Muscle of back (tissue), 11 donors: Measurements from ENCODE around the gene CCNDBP1. TPM values are rescaled to one million over a fixed set of nuclear protein-coding genes. Genes with fewer than 3 reads are reported as not detected.
"Not testable (repeated sequence)": the region's sequence is repeated elsewhere in the genome, so short reads cannot be mapped to it uniquely, and the experiment has no call there.

Experiments
- DNase-seq, 3 donors: peaks; one replicate each; pipeline versions ENCODE4 v3.0.0 to v3.0.0-alpha.2; 2013
- polyA plus RNA-seq, 10 donors: library from polyadenylated mRNA; unstranded; fragments of 120-200 nt; gene quantifications; one replicate each; pipeline ENCODE4 v1.2.1, GENCODE V29; 2013; ENCODE audit not compliant: insufficient read length in 10 of 10

The CCNDBP1 gene
- polyA plus RNA-seq, 10 donors: 36.2 to 46.0 (median 41.0) TPM

DNA sequence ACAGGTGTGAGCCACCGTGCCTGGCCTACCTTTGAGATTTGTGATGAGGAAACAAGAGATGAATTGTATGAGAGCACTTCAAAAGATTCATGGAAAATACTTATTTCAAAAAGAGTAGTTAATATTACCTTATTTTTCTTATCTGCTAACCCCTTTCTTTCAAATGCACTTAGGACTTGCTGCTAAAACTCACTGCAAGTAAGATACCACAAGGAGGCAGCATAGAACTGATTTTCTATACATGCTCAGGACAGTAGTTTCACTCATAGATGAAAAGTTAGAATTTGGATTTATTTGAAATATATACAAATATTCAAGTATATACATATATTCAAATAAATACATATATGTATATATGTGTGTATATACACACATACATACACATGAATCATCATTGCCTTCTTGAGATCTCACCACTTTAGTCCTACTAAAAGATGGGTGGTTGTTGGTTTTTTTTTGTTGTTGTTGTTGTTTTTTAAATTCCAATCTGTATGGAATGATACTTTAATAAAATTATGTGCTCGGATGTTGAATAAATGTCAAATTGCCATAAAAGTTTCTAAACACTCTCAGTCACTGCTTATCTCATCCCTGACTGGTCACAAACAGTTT is 2.4 kb downstream of the CCNDBP1 start:
- DNase-seq: peak in 2 of 3 donors; percentile 19 to 50

DNA sequence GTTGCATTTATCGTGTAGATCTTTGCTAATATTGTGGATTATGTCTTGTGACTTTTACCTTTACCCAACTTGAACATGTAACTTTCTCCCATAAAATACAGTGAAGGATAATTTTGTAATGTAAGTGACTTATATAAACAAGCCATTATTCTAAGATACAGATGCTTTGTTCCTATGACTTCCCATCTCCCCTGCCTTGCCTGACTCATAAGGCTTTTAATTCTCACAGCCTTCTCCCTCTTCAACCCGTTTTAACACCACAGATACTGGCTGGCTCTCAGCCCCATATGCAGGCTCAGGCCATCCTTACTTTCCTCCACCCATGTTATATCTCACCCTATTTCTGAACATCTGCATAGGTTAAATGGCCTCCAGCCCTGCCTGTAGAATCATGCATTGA is 4.1 kb downstream of the CCNDBP1 start:
- DNase-seq: no peak

DNA sequence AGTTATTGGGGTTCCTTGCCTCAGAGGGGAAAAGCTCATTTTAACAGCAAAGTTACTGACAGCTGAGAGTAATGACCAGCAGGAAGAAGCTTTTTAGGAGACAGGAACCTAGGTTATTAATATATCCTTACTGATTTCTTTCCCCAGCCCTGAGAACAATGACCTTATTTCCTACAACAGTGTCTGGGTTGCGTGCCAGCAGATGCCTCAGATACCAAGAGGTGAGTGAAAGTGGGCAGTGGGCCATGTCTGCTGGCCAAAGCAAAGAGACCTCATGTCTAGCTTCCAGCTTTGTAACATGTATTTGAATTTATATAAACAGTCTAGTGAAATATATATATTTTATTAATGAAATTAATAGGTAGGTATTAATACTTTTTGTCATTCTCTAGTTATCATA is 5.0 kb downstream of the CCNDBP1 start:
- DNase-seq: no peak

DNA sequence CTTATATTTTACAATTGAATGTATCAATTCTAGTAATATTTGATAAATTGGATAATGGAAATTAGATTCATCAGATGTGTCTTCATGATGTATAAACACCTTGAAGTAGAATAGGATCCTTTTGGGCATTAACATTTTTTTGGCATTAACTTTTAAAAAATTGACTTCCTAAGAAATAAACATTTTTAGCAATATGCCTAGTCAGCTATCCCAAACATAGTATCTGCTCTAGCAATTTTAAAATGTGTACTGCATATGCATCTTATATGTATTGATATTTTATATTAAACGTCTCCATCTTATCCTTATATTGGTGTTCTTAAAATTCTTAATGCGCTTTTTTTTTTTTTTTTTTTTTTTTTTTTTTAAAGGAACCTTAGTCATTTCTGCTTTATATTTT is 8.5 kb downstream of the CCNDBP1 start:
- DNase-seq: no peak

DNA sequence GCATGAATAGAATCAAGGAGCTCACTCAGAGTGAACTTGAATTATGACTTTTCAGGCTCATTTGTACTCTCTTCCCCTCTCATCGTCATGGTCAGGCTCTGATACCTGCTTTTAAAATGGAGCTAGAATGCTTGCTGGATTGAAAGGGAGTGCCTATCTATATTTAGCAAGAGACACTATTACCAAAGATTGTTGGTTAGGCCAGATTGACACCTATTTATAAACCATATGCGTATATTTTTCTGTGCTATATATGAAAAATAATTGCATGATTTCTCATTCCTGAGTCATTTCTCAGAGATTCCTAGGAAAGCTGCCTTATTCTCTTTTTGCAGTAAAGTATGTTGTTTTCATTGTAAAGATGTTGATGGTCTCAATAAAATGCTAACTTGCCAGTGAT is 9.6 kb downstream of the CCNDBP1 start:
- DNase-seq: no peak

DNA sequence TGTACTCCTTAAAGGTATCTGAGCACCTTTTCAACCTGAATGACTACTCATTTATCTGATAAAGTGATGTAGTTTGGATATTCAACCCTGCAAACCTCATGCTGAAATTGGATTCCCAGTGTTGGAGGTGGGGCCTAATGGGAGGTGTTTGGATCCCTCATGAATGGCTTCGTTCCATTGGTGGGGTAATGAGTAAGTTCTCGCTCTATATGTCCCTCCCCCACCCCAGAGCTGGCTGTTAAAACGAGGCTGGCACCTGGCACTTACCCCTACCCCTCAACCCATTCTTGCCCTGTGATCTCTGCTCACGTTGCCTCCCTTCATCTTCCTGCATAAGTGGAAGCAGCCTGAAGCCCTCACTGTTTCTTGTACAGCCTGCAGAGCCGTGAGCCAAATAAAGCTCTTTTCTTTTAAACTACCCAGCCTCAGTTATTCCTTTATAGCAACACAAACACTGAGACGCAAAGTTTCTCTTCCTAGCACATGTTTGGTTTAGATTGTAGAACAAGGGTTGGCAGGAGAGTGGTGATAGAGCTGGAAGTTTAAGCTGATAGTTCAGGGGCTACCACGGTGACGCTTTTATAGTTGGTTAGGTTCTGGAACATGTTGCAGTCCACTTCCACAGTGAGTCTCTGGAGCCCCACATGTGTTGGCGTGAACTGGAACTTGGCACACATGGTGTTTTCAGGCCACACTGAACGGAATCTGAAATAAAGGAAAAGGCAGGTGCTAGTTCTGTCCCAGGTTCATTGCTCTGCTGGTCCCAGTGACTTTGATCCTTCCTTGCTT is 11.8 kb downstream of the CCNDBP1 start:
- no peak for DNase-seq

DNA sequence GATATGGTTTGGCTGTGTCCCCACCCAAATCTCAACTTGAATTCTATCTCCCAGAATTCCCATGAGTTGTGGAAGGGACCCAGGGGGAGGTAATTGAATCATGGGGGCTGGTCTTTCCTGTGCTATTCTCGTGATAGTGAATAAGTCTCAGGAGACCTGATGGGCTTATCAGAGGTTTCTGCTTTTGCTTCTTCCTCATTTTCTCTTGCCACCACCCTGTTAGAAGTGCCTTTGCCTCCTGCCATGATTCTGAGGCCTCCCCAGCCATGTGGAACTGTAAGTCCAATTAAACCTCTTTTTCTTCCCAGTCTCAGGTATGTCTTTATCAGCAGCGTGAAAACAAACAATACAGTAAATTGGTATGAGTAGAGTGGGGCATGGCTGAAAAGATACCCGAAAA is 12.6 kb downstream of the CCNDBP1 start:
- not testable (repeated sequence) for DNase-seq

DNA sequence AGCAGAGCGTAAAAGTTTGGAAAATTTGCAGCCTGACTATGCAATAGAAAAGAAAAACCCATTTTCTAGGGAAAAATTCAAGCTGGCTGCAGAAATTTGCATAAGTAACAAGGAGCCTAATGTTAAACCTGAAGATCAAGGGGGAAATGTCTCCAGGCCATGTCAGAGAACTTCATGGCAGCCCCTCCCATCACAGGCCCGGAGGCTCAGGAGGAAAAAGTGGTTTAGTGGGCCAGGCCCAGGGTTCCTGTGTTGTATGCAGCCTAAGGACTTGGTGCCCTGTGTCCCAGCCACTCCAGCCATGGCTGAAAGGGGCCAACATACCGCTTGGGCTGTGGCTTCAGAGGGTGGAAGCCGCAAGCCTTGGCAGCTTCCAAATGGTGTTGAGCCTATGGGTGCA is 13.4 kb downstream of the CCNDBP1 start:
- not testable (repeated sequence) for DNase-seq

DNA sequence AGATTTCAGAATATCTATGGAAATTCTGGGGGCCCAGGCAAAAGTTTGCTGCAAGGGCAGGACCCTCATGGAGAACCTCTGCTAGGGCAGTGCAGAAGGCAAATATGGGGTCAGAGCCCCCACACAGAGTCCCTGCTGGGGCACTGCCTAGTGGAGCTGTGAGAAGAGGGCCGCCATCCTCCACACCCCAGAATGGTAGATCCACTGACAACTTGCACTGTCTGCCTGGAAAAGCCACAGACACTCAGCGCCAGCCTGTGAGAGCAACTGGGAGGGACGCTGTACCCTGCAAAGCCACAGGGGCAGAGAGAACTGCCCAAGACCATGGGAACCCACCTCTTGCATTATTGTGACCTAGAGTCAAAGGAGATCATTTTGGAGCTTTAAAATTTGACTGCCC is 13.8 kb downstream of the CCNDBP1 start:
- DNase-seq: no peak

DNA sequence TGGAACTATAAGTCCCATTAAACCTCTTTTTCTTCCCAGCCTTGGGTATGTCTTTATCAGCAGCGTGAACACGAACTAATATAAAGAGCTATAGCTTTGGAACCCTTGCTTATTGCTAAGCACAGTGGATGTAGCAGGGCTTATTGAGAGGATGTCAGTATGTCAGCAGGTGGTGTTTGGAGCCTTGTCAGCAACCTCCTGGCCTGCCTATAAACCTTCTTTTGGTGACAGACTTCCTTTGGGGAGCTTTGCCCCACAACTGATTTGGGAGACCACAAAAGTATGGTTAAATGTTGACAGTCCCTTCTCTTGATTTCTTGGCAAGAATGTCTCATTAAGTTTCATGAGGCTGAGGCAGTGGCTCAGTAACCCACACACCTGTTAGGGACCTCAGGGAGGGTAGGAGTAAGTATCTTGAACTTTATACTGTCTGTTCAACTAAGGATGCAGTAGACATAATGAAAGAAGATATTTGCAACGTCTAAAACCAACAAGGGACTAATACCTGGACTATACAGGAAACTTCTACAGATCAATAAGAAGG is 14.8 kb downstream of the CCNDBP1 start:
- no peak for DNase-seq

DNA sequence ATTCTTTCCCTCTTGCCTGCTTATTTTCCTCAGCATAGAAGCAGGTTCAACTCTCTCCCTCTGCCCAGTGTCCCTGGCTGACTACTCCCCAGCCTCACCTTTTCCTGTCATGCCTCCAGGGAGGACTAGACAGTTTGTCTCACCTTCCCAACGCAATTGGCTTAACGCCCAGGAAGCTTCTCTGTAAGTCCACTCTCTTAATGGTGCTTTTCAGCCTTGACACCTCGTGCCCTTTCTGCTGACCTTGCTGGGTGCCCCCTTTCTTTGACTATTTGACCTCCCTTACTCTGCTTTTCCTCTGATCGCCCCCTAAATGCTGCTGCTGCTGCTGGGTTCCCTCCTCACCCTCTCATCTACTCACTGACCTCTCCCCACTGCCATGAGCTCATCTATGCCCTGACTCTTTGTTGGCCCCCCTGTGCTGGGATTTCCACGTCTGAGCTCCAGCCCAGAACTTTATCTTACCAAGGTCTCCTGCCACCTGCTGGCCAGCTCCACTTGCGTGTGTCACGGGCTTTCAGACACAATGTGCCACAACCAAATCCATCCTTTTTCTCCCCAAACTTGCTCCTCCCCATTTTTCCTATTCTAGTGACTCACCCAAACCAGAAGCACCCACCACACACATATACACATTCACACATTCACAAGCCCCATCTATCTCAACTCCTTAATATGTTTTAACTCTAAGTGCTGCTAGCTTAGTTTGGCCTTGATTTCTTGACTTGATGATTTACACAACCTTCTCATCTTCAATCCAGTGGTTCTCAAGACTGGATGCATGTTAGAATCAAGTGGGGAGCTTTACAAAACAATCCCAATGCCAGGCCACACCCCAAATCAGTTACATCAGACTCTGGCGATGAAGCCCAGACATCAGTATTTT is 19.1 kb downstream of the CCNDBP1 start:
- peak in 2 of 3 donors; percentile 30 to 48 for DNase-seq

DNA sequence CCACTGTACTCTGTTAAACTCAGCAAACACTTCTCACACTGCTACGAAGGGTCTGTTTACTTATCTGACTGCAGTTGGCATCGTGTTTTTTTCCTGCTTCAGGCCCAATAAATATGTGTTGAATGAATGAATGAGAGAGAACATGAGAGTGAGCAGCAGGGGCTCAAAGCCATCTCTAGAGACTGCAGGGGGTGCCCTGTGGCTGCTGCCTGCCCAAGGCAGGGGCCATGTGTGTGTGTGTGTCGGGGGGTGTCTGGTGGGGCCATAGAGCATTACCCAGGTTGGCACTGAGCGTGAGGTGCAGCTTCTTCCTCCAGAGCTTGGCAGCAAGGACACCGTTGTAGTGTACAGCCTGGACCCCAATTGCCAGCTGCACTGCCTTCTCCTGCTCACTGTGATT is 20.9 kb downstream of the CCNDBP1 start:
- no peak for DNase-seq

DNA sequence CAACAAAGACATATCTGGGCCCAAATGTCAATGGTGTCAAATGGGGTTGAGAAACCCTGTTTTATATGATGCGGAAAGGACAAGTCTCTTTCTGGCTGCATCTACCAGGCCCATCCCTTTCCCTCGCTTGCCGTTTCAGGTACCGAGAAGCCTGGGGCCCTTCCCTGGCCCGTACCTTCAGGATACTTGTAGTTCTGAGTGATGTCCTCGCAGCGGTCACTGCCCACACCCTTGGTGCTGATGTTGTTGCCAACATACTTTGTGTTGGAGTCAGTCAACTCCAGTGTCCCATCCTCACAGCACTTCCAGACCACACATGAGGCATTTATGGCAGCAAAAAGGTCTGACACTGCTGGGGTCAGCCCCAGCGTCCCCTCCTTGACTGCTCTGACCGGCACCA is 21.8 kb downstream of the CCNDBP1 start:
- DNase-seq: no peak

DNA sequence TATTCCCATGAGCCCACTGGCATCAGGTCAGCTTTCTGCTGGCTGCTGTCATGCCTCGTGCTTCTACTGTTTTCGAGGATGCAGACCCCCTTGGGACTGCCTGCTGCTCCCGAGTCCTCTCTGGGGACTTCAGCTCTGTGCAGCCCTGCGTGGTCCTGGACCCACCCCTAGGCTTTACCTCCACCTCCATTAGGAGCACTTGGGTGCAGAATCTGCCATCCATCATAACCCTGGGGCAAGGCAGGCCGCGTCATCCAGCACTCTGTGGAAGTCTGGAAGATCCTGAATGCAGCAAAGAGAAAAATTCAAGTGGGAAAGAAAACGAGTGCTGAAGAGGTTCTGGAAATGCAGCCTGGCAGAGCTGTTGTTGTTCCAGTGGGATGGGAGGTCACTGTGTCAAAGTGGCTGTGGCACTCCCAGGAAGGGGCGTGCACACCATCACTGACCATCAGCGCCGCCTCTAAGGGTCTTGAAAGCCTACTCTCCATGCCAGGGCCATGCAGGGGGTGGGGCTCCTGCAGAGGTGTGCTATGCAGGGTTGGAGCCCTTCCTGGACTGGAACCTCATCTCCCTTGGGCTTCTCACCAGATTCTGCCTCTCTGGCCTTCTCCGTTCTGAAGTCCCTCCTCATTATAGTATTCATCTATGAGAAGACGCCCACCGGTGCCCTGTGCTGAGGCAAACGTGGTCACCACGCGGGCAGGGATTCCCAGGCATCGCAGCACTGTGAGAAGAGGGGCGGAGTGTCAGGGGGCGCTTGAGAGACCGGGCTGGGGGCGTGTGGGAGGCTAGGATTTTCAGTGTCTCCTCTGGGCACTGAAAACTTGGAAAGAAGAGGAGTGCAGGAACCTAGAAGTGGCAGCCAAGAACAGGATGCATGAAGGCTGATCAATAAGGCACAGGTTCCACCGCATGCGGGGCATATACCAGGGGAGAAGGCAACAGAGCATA is 23.1 kb downstream of the CCNDBP1 start:
- no peak for DNase-seq

DNA sequence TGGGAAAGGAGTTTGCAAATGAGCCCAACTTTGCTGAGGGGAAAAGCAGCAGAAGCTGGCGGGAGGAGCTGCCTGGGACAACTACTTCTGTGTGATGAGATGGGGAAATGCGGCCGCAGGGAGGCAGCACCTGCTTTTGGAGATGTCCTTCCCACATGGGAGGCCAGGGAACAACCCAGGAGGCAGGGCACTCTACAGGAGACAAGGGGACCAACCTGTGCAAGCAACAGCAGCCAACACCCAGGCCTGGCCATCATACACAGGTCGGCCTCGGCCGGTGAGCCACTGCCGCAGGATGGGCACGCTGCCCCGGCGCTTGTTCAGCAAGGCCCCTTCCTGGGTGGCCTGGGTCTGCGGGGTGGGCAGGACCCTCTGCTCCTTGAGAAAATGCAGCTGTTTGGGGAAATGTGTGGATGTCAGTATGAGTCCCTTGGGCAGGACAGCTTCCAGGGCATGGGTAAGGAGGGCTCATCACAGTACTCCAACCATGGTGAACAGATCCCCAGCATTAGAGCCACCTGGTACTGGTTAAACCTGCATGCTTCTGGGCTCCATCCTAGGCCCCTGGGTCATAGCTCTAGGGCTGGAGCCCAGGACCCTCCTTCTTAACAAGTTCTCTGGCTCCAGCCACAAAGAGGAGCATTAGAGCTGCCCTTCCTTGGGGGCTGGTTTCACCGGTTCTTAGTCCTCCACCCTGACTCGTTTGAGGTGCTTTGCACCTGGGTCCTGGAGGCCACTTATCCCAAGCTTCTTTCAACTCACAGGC is 24.0 kb downstream of the CCNDBP1 start:
- no peak for DNase-seq

DNA sequence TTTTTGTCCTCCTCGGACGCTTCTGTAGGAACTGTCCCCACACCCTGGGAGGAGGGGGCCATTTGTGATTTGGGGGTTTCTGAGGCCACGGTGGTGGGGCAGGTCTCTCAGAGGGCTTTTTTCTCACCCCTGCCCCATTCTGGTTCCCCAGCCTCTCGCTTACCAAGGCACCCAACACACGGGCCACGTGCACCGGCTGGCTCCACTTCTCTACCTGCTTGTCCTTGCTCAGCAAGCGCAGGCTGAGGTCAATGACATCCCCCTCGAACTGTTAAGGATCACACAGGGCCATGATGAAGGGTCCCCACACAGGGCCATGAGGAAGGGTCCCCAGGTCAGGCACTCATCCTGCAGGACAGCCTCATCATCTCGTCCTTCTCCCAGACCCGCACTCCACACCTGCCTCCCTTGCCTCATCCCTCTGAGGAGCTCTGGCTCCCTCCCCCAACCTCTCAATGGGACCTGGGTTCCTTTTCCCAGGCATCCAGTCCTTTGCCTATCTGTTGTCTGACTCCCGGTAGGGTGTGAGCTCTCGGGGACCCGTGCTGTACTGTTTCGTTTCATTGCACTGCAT is 25.1 kb downstream of the CCNDBP1 start:
- DNase-seq: no peak

DNA sequence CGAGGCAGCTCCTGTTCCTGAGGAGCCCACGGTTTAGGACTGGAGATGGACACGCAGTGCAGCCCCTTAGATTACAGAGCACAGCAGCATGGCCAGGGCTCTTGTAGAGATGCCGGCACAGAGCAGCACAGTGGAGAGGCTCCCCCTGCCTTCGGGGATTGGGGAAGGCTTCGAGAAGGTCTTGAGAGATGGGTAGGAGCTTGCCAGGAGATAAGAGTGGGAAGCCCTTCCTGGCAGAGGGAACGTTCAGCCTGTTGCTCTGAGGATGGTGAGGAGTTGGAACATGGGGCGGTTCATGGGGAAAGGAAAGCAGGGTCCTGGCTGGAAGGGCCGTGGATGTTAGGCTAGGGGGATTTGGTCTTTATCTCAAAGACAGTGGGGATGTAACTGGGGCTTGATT is 25.6 kb downstream of the CCNDBP1 start:
- no peak for DNase-seq

DNA sequence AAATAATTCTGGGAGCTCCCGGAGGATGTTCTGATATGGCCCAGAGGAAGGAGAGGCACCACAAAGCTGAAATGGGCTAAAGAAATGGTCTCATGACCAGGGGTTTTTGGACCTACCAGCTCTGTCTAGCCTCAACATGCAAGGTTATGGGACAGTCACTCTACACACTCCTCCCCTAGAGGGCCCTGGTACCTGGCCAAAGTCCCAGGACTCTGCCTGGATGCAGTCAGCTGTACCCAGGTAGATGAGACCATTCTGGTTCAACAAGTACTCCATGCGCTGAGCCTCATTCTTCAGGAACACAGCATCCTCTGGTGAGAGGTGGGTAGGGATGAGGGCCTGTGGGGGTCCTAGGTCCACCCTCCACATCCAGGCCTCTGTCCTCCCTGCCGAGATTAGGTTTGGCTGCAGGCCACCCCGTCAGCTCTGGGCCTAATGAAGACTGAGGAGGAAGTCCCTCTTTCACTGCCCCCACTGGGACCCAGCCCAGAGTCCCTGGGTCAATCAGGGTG is 26.1 kb downstream of the CCNDBP1 start:
- no peak for DNase-seq

DNA sequence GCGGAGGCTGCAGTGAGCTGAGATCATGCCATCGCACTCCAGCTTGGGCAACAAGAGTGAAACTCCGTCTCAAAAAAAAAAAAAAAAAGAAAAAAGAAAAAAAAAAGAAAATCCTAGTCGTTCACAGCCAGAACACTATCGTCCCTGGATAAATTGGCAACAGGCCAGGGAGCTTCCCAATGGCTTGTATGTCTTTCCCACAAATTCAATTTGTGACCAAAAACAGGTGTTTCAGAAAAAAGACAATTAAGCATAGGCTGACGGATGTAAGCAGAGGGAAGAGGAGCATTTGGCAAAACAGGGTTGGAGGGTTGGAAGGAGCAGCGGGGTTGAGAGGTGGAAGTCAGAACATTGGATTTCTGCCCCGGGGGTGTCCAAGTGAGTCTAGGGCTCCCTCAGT is 27.1 kb downstream of the CCNDBP1 start:
- no peak for DNase-seq

DNA sequence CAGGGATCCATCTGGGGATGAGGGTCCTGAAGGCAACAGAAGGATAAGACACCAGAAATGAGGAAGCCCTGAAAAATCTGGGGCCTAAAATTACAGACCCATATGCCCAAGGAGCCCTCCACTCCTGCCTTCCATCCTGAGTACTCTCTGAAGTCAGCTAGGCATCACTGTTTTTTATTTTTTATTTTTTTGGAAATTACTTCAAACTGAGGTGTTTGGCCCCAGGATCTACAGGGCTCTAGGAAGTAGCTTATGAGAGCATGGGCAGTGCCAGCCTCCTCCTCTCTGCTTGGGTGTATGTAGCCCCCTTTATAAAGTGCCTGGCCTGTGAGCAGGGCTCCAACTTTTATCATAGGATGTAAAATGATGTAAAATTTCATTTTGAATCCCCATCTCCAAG is 27.7 kb downstream of the CCNDBP1 start:
- no peak for DNase-seq
